Fibroblast of the conjunctiva (primary cell): ENCODE results near the gene AGR2.

Source experiments
- DNase-seq: peaks from one replicate; pipeline ENCODE4 v3.0.0-alpha.2; 2010; ENCODE audit warnings: low read depth

AGR2 gene

DNA sequence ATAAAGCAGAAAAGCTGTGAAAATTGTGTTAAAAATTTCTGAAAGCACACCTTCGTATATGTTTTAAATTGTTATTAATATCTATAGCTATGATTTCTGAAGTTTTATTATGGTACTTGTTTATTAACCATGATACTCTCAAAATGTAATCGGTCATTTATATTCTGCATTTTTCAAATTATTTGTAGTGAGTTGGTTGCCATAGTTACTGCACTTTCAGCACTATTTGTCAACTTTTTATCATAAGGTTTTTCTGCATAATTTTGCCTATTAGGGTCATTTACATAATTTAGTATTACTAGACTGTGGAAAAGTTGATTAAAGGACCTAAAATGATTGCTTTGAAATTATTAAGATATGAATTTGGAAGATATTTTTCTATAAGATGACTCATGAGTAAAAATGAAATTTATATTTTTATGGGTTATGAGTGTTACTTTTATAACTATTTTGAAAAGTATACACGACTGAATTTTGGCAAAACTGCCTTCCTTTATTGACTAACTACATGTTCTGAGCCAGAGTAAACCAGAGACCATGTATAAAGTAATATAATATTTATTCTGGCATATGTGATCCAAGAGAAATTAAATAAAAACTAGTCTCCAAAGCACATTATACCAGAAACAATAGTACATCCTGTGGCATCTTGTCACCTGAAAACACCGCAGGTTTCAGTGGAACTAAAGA is 7.9 kb upstream of the AGR2 start:
- DNase-seq = no peak

- no peak for DNase-seq
Observed at GRCh38 chr7:16811551-16811950, 6.8 kb upstream of the AGR2 start.

- DNase-seq = no peak
Observed at GRCh38 chr7:16810573-16810972, 5.8 kb upstream of the AGR2 start.

- no peak for DNase-seq
Observed at GRCh38 chr7:16810112-16810511, 5.3 kb upstream of the AGR2 start.

DNA sequence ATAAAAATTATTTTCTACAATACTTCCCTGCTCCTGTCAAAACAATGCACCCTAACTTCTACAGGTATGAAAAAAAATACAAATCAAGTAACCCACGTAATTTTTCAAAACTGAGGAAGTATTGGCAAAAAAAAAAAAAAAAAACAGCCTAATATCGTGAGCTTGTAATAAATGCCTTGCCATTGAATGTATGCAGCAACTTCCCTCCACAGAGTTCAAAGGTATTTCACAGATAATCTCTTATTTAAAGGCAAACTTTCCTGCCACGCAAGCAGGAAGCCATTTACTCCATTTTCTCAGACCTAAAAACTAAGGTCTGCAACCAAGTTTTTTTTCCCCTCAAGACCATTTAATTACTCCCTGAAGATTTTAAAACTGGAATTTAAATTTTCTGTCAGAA is 642 bp upstream of the AGR2 start:
- no peak for DNase-seq

DNA sequence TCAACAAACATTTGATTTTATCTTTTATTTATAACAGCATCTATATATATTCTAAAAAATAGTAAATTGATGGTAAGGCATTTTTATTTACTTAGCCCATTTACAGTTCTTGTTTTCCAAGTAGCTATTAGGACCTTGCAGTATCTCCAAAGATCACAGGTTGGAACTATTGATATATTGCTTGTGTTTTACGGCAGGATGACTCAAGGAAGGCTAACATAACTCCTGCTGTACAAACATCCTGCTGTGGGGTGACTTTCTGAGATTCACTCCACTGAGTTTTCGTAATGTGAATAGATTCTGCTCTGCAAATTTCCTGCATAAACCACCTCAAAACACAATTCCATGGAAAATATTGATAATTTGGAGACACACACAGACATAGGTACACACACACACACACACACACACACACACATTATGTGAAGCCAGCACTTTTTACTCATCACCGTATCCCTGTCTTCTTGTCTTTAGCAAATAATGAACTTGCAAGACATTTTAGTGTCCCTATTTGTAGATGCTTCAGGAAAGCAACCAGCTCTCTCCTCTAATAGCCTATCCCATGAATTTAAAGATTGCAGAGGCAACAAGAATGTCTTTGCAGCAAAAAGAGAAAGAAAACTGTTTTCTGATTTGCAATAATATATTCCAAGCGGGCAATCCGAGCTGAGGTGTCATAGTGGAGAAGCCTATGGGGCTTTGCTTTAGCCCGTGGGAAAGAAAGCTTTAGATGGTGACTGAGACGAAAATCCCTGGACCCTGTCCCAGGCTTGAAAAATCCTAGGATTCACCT is 722 bp downstream of the AGR2 start:
- DNase-seq = no peak

DNA sequence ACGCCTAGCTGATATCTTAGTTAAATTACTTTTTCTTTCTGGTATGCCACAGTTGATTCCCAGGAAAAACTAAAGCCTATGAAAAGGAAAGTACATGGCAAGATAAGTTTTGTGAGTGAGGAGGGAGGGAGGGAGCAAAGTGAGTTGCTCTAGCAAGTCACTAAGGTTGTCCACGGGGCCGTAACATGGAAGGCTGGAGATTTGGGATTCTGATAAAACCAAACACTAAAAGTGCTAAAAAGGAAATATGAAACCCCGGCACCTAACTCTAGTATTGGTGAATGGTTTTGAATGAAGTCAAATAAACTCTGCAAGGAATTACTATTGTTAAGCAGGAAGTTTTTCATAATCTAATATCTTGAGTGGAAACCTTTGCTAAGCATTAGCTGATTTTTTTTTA is 1.7 kb downstream of the AGR2 start:
- DNase-seq = no peak

- DNase-seq = no peak
Observed at GRCh38 chr7:16801579-16801978, 3.2 kb downstream of the AGR2 start.

DNA sequence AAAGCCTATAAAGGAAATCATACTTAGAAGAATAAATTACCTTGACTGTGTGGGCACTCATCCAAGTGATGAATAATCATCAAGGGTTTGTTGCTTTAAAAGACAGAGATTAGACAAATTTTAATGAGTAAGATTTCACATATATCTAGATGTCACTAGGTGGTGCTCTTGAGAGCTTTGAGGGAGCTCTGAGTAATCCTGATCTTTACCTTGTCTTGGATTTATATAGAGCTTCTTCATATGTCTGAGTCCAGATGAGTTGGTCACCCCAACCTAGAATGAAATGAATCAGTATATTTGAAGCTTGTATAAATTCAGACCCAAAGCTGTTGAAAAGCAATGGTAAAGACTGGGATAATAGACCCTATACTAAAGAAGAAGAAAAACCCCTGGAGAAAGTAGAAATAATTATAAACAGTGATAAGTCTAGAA is 3.7 kb downstream of the AGR2 start:
- DNase-seq = peak; percentile 51

DNA sequence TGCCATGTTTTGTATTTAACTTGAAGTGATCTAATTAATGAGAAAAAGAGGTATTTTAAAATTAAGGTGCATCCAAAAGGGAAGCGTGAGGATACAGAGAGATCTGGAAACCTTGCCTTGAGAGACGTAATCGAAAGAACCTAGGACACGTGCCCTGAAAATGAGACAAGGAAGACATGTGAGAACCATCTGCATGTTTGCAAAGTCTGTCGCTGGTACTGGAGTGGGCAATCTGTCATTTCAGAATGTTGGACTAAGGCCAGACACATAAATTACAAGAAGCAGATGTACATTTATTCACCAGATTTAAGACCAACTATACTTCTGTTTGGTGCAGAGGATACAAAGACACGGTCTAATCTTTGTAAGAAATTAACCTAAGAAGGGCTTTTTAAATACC is 9.2 kb downstream of the AGR2 start:
- no peak for DNase-seq

GRCh38 chr7:16794986-16795385 is 9.8 kb downstream of the AGR2 start:
- no peak for DNase-seq

DNA sequence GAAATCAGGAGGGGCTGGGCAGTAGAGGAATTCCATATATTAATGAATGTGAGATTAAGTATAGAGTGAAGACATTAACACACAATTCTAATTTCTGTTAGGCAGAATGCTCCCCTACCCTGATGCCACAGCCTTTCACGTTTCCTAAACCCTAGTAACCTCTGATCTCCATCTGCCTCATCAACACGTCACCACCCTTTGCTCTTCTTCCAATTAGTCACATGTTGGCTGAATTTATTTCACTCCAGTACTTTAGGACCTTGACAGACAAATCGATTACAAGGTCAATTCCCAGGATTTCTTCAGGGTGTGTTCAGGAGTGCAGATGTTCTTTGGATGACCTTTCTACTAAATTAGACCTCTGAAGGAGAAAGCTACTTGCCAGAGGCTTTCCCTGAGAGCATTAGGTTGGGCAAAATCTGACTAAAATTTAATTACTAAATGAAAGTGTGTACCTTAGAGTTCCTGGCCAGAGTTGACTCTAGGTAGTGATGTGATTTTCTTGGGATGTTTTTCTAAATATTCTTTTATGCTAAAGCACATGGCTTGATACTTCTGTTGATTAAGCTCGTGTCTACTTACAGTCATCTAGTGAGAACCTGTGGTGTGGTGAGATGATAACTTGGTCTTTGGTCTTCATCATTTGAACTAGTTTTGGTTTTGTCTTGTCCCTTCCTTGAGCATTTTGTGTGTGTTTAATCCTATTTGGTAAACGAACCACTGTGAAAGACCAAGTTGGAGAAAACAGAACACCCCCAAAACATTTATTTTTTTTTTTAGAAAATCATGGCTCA is 12.7 kb downstream of the AGR2 start:
- no peak for DNase-seq

DNA sequence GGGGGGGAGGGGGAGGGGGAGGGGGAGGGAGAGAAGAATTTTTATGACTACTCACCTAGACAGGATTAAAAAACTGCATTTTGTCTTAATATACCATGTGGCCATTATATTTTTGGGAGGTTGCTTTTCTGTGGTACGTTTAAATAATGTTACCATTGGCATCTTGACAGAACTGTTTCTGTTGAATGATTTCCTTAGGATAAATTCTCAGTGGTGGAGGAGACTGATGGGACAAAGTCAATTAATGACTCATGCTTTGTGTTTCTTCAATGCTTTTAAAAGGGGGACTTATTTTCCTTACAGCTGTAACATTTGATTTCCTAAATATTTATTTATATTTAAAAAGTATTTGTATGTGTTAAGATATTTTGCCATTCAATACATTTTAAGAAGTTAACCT is 13.7 kb downstream of the AGR2 start:
- DNase-seq = no peak

GRCh38 chr7:16787127-16787526 is 17.7 kb downstream of the AGR2 start:
- no peak for DNase-seq

- no peak for DNase-seq
Observed at GRCh38 chr7:16786257-16786656, 18.5 kb downstream of the AGR2 start.

DNA sequence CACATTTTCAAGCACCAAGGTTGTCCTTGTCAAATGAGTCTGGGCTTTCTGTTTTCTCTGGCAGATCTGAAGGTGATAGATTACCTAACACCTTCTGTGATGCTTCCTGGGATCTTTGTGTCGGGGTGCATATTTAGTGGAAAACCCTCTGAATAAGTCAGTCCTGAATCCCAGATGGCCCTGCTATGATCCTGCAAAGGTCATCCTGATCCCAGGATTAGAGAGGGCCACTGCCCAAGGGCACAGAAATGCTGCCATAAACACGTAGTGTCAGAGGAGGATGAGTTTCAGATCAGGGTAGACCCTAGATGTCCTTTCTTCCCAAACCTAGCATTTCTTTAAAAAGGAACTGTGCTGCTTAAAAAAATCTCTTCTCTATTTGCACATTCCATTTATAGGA is 19.0 kb downstream of the AGR2 start:
- DNase-seq = no peak

DNA sequence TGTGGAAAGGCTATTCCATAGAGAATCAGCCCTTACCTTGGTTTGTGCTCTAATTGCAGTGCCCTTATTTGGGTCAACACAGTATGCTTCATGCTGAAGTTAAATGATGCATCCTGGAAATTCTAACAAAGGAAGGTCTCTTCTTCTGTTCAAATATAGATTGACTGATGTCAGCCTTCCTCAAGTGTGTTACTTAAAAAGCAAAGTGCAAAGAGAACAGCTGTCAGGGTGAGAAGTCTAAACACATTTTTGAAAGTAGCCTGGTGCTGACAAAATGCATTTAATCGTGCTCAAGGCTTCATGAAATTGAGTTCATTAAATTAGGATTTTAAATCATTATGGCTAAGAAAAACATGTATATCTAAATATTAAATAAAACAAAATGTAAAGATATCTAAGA is 19.5 kb downstream of the AGR2 start:
- DNase-seq = no peak

GRCh38 chr7:16780596-16780995 is 24.2 kb downstream of the AGR2 start:
- DNase-seq = no peak

GRCh38 chr7:16779051-16779450 is 25.7 kb downstream of the AGR2 start:
- DNase-seq = no peak

- DNase-seq = no peak
Observed at GRCh38 chr7:16778476-16778875, 26.3 kb downstream of the AGR2 start.

DNA sequence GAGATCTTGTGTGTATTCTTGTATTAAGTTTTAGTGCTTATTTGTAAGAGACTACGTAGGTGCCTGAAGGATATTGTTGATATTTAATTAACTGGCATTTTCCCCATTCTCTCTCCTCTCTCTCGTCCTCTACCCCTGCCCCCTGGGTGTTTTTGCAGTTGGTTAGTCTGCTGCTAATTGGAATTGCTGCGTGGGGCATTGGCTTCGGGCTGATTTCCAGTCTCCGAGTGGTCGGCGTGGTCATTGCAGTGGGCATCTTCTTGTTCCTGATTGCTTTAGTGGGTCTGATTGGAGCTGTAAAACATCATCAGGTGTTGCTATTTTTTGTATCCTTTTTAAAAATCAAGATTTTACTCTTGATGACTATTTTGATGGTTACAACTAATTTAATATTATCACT is 28.7 kb downstream of the AGR2 start:
- DNase-seq = no peak

- no peak for DNase-seq
Observed at GRCh38 chr7:16774986-16775385, 29.8 kb downstream of the AGR2 start.

DNA sequence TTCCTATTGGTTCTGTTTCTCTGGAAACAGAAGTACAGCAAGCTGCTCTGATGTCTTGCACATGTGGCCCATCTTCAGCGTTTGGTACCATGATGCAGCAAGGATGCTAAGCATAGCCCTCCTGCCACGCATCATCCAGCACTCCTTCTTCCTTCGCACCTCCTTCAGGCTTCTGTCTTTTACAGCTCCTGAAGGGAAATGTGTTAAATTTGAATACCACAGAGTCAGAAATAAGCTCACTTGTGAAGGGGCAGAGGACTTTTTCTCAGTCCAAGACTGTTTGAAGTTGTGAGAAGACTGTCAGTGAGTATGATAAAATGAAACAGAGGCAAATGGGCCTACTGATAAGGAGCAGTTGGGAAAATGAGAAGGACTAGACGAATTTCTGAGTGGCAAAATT is 30.5 kb downstream of the AGR2 start:
- DNase-seq = no peak
